T-helper 1 cell treated with Interleukin-12 subunit alpha and Interleukin-12 subunit beta and Interleukin-4 antibody, amounts not matched to agents 30 μg/mL and 1 μg/mL, for 36 hours (primary cell): ENCODE results near the gene HDAC9.

Experiments used
- H3K27ac Mint-ChIP-seq: one replicate; pipeline ENCODE4 v1.8.0; 2021; ENCODE audit warnings: mild to moderate bottlenecking, mixed read lengths
- H3K27me3 Mint-ChIP-seq: one replicate; pipeline ENCODE4 v1.8.0; 2021; ENCODE audit warnings: low read depth, mixed read lengths
- H3K36me3 Mint-ChIP-seq: one replicate; pipeline ENCODE4 v1.8.0; 2021; ENCODE audit warnings: low read depth, mixed read lengths
- H3K4me1 Mint-ChIP-seq: one replicate; pipeline ENCODE4 v1.8.0; 2021; ENCODE audit warnings: low read depth, mixed read lengths
- H3K4me3 Mint-ChIP-seq: one replicate; pipeline ENCODE4 v1.8.0; 2021; ENCODE audit warnings: mild to moderate bottlenecking, moderate library complexity, mixed read lengths
- H3K9me3 Mint-ChIP-seq: one replicate; pipeline ENCODE4 v1.8.0; 2021; ENCODE audit warnings: mixed read lengths

Gene HDAC9

GRCh38 chr7:18886832-18887231, 391.3 kb downstream of the HDAC9 start:
- Mint-ChIP-seq H3K27me3 (no peaks in the 10 kb centered on the region), H3K36me3 (no peaks in the 10 kb centered on the region), H3K9me3 (no peaks in the 10 kb centered on the region), H3K4me1 (no peaks in the 10 kb centered on the region), H3K4me3 (no peak overlapping the region), H3K27ac (no peak overlapping the region)

GRCh38 chr7:18889436-18889835, 393.9 kb downstream of the HDAC9 start:
- H3K27me3 Mint-ChIP-seq, result no peaks in the 10 kb centered on the region
- H3K9me3 Mint-ChIP-seq, result no peaks in the 10 kb centered on the region
- no peak overlapping the region for H3K27ac Mint-ChIP-seq
- H3K4me3 Mint-ChIP-seq, result no peak overlapping the region
- H3K36me3 Mint-ChIP-seq, result no peaks in the 10 kb centered on the region
- H3K4me1 Mint-ChIP-seq, result no peaks in the 10 kb centered on the region

GRCh38 chr7:18890134-18890533, 394.6 kb downstream of the HDAC9 start:
- no peaks in the 10 kb centered on the region for H3K9me3 Mint-ChIP-seq
- H3K27ac Mint-ChIP-seq, result no peak overlapping the region
- H3K27me3 Mint-ChIP-seq, result no peaks in the 10 kb centered on the region
- no peak overlapping the region for H3K4me3 Mint-ChIP-seq
- no peaks in the 10 kb centered on the region for H3K36me3 Mint-ChIP-seq
- H3K4me1 Mint-ChIP-seq, result no peaks in the 10 kb centered on the region

- no peaks in the 10 kb centered on the region for H3K4me1 Mint-ChIP-seq
- H3K36me3 Mint-ChIP-seq, result no peaks in the 10 kb centered on the region
- no peak overlapping the region for H3K27ac Mint-ChIP-seq
- no peaks in the 10 kb centered on the region for H3K9me3 Mint-ChIP-seq
- H3K4me3 Mint-ChIP-seq, result no peak overlapping the region
- no peaks in the 10 kb centered on the region for H3K27me3 Mint-ChIP-seq
Observed at GRCh38 chr7:18890885-18891621, 395.5 kb downstream of the HDAC9 start.

GRCh38 chr7:18893156-18893555, 397.6 kb downstream of the HDAC9 start:
- Mint-ChIP-seq H3K36me3 (no peaks in the 10 kb centered on the region), H3K4me3 (no peak overlapping the region), H3K27me3 (no peaks in the 10 kb centered on the region), H3K27ac (no peak overlapping the region), H3K4me1 (no peaks in the 10 kb centered on the region), H3K9me3 (no peaks in the 10 kb centered on the region)

- H3K27me3 Mint-ChIP-seq, result no peaks in the 10 kb centered on the region
- no peak overlapping the region for H3K4me3 Mint-ChIP-seq
- H3K36me3 Mint-ChIP-seq, result no peaks in the 10 kb centered on the region
- H3K27ac Mint-ChIP-seq, result no peak overlapping the region
- H3K9me3 Mint-ChIP-seq, result no peaks in the 10 kb centered on the region
- H3K4me1 Mint-ChIP-seq, result no peaks in the 10 kb centered on the region
Observed at GRCh38 chr7:18894155-18894554, 398.6 kb downstream of the HDAC9 start.

- Mint-ChIP-seq H3K36me3 (no peaks in the 10 kb centered on the region), H3K4me3 (no peak overlapping the region), H3K9me3 (no peaks in the 10 kb centered on the region), H3K27me3 (no peaks in the 10 kb centered on the region), H3K4me1 (no peaks in the 10 kb centered on the region), H3K27ac (no peak overlapping the region)
Observed at GRCh38 chr7:18895456-18895855, 399.9 kb downstream of the HDAC9 start.

- H3K4me3 Mint-ChIP-seq, result no peak overlapping the region
- no peaks in the 10 kb centered on the region for H3K9me3 Mint-ChIP-seq
- H3K27me3 Mint-ChIP-seq, result no peaks in the 10 kb centered on the region
- H3K27ac Mint-ChIP-seq, result no peak overlapping the region
- H3K4me1 Mint-ChIP-seq, result no peaks in the 10 kb centered on the region
- H3K36me3 Mint-ChIP-seq, result no peaks in the 10 kb centered on the region
Observed at GRCh38 chr7:18896343-18896975, 400.9 kb downstream of the HDAC9 start.

- Mint-ChIP-seq H3K27ac (no peak overlapping the region), H3K36me3 (no peaks in the 10 kb centered on the region), H3K27me3 (no peaks in the 10 kb centered on the region), H3K9me3 (peaks cover 4% of the 10 kb centered on the region), H3K4me3 (no peak overlapping the region), H3K4me1 (no peaks in the 10 kb centered on the region)
Observed at GRCh38 chr7:18900236-18900635, 404.7 kb downstream of the HDAC9 start.

GRCh38 chr7:18900803-18901202, 405.3 kb downstream of the HDAC9 start:
- peaks cover 7% of the 10 kb centered on the region for H3K9me3 Mint-ChIP-seq
- H3K4me1 Mint-ChIP-seq, result no peaks in the 10 kb centered on the region
- H3K27ac Mint-ChIP-seq, result no peak overlapping the region
- no peak overlapping the region for H3K4me3 Mint-ChIP-seq
- H3K36me3 Mint-ChIP-seq, result no peaks in the 10 kb centered on the region
- H3K27me3 Mint-ChIP-seq, result no peaks in the 10 kb centered on the region

GRCh38 chr7:18901351-18901750, 405.8 kb downstream of the HDAC9 start:
- H3K27ac Mint-ChIP-seq, result no peak overlapping the region
- H3K36me3 Mint-ChIP-seq, result no peaks in the 10 kb centered on the region
- peaks cover 10% of the 10 kb centered on the region for H3K9me3 Mint-ChIP-seq
- no peak overlapping the region for H3K4me3 Mint-ChIP-seq
- H3K27me3 Mint-ChIP-seq, result no peaks in the 10 kb centered on the region
- no peaks in the 10 kb centered on the region for H3K4me1 Mint-ChIP-seq

GRCh38 chr7:18901982-18902421, 406.5 kb downstream of the HDAC9 start:
- H3K4me1 Mint-ChIP-seq, result no peaks in the 10 kb centered on the region
- no peaks in the 10 kb centered on the region for H3K36me3 Mint-ChIP-seq
- no peak overlapping the region for H3K27ac Mint-ChIP-seq
- no peaks in the 10 kb centered on the region for H3K27me3 Mint-ChIP-seq
- H3K4me3 Mint-ChIP-seq, result no peak overlapping the region
- peaks cover 10% of the 10 kb centered on the region for H3K9me3 Mint-ChIP-seq

- Mint-ChIP-seq H3K4me3 (no peak overlapping the region), H3K9me3 (peaks cover 10% of the 10 kb centered on the region), H3K36me3 (no peaks in the 10 kb centered on the region), H3K27me3 (no peaks in the 10 kb centered on the region), H3K27ac (no peak overlapping the region), H3K4me1 (no peaks in the 10 kb centered on the region)
Observed at GRCh38 chr7:18902892-18903291, 407.3 kb downstream of the HDAC9 start.

- H3K27ac Mint-ChIP-seq, result no peak overlapping the region
- no peaks in the 10 kb centered on the region for H3K4me1 Mint-ChIP-seq
- H3K4me3 Mint-ChIP-seq, result no peak overlapping the region
- H3K9me3 Mint-ChIP-seq, result peaks cover 10% of the 10 kb centered on the region
- H3K27me3 Mint-ChIP-seq, result no peaks in the 10 kb centered on the region
- H3K36me3 Mint-ChIP-seq, result no peaks in the 10 kb centered on the region
Observed at GRCh38 chr7:18903695-18904094, 408.1 kb downstream of the HDAC9 start.

GRCh38 chr7:18905316-18905943, 409.9 kb downstream of the HDAC9 start:
- H3K27ac Mint-ChIP-seq, result no peak overlapping the region
- no peaks in the 10 kb centered on the region for H3K36me3 Mint-ChIP-seq
- peaks cover 18% of the 10 kb centered on the region for H3K9me3 Mint-ChIP-seq
- H3K27me3 Mint-ChIP-seq, result no peaks in the 10 kb centered on the region
- H3K4me3 Mint-ChIP-seq, result no peak overlapping the region
- no peaks in the 10 kb centered on the region for H3K4me1 Mint-ChIP-seq
